Erythroblast (primary cell): Measurements from ENCODE around the gene SERPINA4.

Experiments used
- GATA1 ChIP-seq: IDR thresholded peaks from 2 replicates; pipeline ENCODE4 v1.6.1; 2011; ENCODE audit warnings: low read depth, mild to moderate bottlenecking, control low read depth, low read length, moderate library complexity
- POLR2A ChIP-seq: IDR thresholded peaks from 2 replicates; pipeline ENCODE4 v1.6.1; 2011; ENCODE audit warnings: mild to moderate bottlenecking, low read length

DNA sequence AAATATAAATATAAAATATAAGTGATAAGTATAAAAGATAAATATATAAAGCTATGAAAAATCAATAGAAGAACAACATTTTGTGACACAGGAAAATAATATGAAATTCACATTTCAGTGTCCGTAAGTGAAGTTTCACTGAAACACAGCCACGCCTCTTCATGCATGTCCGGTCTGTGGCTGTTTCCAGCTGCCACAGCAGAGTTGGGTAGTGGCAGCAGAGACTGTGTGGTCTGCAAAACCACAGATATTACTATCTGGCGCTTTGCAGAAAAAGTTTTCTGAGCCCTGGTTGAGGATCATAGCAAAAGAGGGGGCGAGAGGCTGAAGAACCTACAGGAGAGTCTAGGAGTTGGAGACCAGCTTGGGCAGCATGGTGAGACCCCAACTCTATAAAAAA lies 780 bp downstream of the SERPINA4 start:
- TF ChIP-seq POLR2A (no peak), GATA1 (no peak)
